GM21526 (cell line): Measurements from ENCODE around the gene ASB3.
"Not testable (repeated sequence)": the region's sequence is repeated elsewhere in the genome, so short reads cannot be mapped to it uniquely, and the experiment has no call there.

Source experiments
- ATAC-seq: cut with Tn5 transposase; IDR thresholded peaks from one replicate; pipeline ENCODE4 v1.9.1; 2021; ENCODE audit warnings: moderate library complexity; ENCODE audit not compliant: unreplicated experiment, low FRiP score

ASB3 gene

GRCh38 chr2:53667130-53667529 is 119.6 kb downstream of the ASB3 start:
- not testable (repeated sequence) for ATAC-seq

- ATAC-seq, result no peak
Measured at GRCh38 chr2:53660886-53661285, 125.9 kb downstream of the ASB3 start.

- not testable (repeated sequence) for ATAC-seq
Measured at GRCh38 chr2:53658474-53658873, 128.3 kb downstream of the ASB3 start.

GRCh38 chr2:53655256-53655655 is 131.5 kb downstream of the ASB3 start:
- ATAC-seq, result no peak

GRCh38 chr2:53654396-53654795 is 132.4 kb downstream of the ASB3 start:
- no peak for ATAC-seq

- no peak for ATAC-seq
Measured at GRCh38 chr2:53652131-53652530, 134.6 kb downstream of the ASB3 start.

- ATAC-seq, result no peak
Measured at GRCh38 chr2:53646788-53647187, 140.0 kb downstream of the ASB3 start.

- ATAC-seq, result no peak
Measured at GRCh38 chr2:53641290-53641689, 145.5 kb downstream of the ASB3 start.

GRCh38 chr2:53640466-53640865 is 146.3 kb downstream of the ASB3 start:
- no peak for ATAC-seq

- ATAC-seq, result no peak
Measured at GRCh38 chr2:53636596-53636995, 150.2 kb downstream of the ASB3 start.

- ATAC-seq, result no peak
Measured at GRCh38 chr2:53636109-53636508, 150.6 kb downstream of the ASB3 start.

GRCh38 chr2:53635694-53636093 is 151.1 kb downstream of the ASB3 start:
- peak; percentile 54 for ATAC-seq

GRCh38 chr2:53633441-53633840 is 153.3 kb downstream of the ASB3 start:
- no peak for ATAC-seq

GRCh38 chr2:53632714-53633113 is 154.0 kb downstream of the ASB3 start:
- ATAC-seq, result no peak

GRCh38 chr2:53632126-53632460 is 154.7 kb downstream of the ASB3 start:
- ATAC-seq, result no peak

GRCh38 chr2:53631313-53632125 is 155.2 kb downstream of the ASB3 start:
- no peak for ATAC-seq

- no peak for ATAC-seq
Measured at GRCh38 chr2:53630026-53630606, 156.6 kb downstream of the ASB3 start.

- no peak for ATAC-seq
Measured at GRCh38 chr2:53629501-53629900, 157.3 kb downstream of the ASB3 start.

- no peak for ATAC-seq
Measured at GRCh38 chr2:53629001-53629400, 157.8 kb downstream of the ASB3 start.

GRCh38 chr2:53622141-53622540 is 164.6 kb downstream of the ASB3 start:
- ATAC-seq, result no peak

- ATAC-seq, result no peak
Measured at GRCh38 chr2:53620981-53621380, 165.8 kb downstream of the ASB3 start.
